Chondrocyte (in vitro differentiated cells): ENCODE data around the gene PIP5K1C. TPM values are rescaled to one million over a fixed set of nuclear protein-coding genes. Genes with fewer than 3 reads are reported as not detected.

Experiments
- DNase-seq: peaks from one replicate; pipeline ENCODE4 v3.0.0; 2021; ENCODE audit warnings: mixed read lengths, low spot score
- H3K27ac Mint-ChIP-seq: one replicate; pipeline ENCODE4 v1.8.0; 2021; ENCODE audit warnings: mild to moderate bottlenecking, moderate library complexity, mixed read lengths; ENCODE audit not compliant: unreplicated experiment
- H3K27me3 Mint-ChIP-seq: 2 replicates; pipeline ENCODE4 v1.8.0; 2021; ENCODE audit warnings: low read depth, mixed read lengths
- H3K36me3 Mint-ChIP-seq: 2 replicates; pipeline ENCODE4 v1.8.0; 2021; ENCODE audit warnings: low read depth, mixed read lengths
- H3K4me1 Mint-ChIP-seq: 2 replicates; pipeline ENCODE4 v1.8.0; 2021; ENCODE audit warnings: low read depth, mild to moderate bottlenecking, mixed read lengths
- H3K4me3 Mint-ChIP-seq: one replicate; pipeline ENCODE4 v1.8.0; 2021; ENCODE audit warnings: mild to moderate bottlenecking, moderate library complexity, mixed read lengths; ENCODE audit not compliant: unreplicated experiment
- H3K9me3 Mint-ChIP-seq: 2 replicates; pipeline ENCODE4 v1.8.0; 2021; ENCODE audit warnings: low read depth, mixed read lengths
- total RNA-seq: library from RNA; stranded (reverse); gene quantifications from 3 replicates; pipeline ENCODE4 v1.2.1, GENCODE V29; 2021
- TF ChIP-seq, protein P1 (sequence below): fragments of 200-600 bp; sonication (generic); IDR thresholded peaks from 2 replicates; pipeline ENCODE4 v1.5.0; 2021; ENCODE audit warnings: antibody characterized with exemption, mild to moderate bottlenecking, moderate library complexity

Gene PIP5K1C
- total RNA-seq, 1 donor from 2014 or later: 81.0 TPM

DNA sequence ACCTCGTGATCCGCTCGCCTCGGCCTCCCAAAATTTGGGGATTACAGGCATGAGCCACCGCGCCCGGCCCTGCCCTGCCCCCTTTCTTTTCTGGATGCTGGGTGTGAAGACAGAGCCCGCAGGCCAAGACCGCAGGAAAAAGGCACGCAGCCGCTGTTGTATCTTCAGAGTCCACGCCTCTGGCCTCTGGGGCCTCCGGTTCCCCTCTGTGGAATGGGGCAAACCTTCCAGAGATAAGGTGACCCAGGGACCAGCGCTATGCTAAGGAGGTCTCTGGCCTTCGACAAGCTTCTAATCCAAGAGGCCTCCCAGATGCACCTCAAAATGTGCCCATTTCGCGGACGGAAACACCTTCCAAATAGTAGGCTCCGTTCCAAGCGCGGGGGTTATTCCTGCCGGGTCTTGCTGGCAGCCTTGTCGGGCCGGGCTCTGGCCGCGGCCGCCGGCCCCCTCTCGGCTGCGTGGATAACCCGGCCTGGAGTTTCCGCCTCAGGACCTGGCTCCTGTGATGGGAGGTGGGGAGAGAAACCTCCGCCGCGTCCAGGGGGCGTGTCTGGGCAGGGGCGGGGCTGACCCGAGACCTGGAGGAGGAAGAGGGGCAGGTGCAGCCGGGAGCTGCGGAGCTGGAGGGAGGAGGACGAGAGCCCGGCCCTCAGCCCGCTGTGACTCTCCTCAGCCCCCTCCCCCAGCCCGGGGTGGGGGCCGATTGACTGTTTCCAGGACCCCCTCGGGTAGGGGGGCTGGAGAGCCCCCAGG is 21.0 kb upstream of the PIP5K1C start:
- Mint-ChIP-seq H3K9me3 (no peaks in the 10 kb centered on the region), H3K4me3 (peak overlapping the region; percentile 51), H3K36me3 (no peaks in the 10 kb centered on the region), H3K4me1 (peaks cover 11% of the 10 kb centered on the region), H3K27ac (no peak overlapping the region), H3K27me3 (peaks cover 11% of the 10 kb centered on the region)
- TF ChIP-seq, protein P1, sequence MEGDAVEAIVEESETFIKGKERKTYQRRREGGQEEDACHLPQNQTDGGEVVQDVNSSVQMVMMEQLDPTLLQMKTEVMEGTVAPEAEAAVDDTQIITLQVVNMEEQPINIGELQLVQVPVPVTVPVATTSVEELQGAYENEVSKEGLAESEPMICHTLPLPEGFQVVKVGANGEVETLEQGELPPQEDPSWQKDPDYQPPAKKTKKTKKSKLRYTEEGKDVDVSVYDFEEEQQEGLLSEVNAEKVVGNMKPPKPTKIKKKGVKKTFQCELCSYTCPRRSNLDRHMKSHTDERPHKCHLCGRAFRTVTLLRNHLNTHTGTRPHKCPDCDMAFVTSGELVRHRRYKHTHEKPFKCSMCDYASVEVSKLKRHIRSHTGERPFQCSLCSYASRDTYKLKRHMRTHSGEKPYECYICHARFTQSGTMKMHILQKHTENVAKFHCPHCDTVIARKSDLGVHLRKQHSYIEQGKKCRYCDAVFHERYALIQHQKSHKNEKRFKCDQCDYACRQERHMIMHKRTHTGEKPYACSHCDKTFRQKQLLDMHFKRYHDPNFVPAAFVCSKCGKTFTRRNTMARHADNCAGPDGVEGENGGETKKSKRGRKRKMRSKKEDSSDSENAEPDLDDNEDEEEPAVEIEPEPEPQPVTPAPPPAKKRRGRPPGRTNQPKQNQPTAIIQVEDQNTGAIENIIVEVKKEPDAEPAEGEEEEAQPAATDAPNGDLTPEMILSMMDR: no peak
- DNase-seq: no peak

DNA sequence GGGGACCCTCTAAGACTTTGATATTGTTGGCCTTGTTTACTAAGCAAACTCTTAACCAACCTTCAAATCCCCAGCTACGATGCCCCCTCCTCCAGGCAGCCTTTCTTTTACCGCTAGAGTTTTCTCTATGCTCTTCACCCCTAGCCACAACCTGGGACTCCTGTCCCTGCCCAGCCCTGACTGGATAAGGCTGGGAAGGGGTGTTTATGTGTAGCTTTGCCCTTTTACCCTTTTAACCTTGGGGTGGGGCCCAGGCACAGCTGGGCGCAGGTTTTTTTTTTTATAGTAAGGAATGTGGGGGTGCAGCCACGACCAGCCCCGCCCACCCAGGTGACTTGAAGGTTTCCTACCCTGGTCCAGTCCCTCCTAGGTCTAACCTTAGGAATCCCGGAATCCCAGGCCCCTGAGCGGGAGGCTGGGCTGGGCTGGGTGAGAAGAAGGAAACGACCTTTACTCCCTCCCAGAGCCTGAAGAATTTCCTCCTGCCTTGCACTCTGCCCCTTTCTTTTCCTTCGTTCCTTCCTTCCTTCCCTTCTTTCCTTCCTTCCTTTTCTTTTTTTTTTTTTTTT is 20.2 kb upstream of the PIP5K1C start:
- H3K27ac Mint-ChIP-seq: no peak overlapping the region
- H3K4me1 Mint-ChIP-seq: peaks cover 11% of the 10 kb centered on the region
- DNase-seq: no peak
- no peak overlapping the region for H3K4me3 Mint-ChIP-seq
- H3K9me3 Mint-ChIP-seq: no peaks in the 10 kb centered on the region
- TF ChIP-seq, protein P1: no peak
- H3K36me3 Mint-ChIP-seq: no peaks in the 10 kb centered on the region
- H3K27me3 Mint-ChIP-seq: peaks cover 11% of the 10 kb centered on the region

DNA sequence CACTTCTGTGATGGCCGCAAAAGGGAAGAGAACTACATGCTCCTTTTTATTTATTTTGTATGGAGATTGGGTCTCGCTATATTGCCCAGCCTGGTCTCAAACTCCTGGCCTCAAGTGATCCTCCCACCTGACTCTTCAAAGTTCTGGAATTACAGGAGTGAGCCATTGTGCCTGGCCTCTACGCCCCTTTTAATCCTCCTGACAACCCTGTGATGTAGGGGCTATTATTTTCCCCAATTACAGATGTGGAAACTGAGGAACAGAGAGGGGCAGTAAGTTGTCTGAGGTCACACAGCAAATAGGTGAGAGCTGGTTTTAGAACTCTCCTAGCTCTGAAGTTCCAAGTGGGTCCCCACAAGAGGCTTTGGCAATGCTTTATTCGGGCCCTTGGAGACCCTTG is 19.6 kb upstream of the PIP5K1C start:
- Mint-ChIP-seq H3K27me3 (peaks cover 11% of the 10 kb centered on the region), H3K27ac (no peak overlapping the region), H3K4me3 (no peak overlapping the region), H3K4me1 (peaks cover 11% of the 10 kb centered on the region), H3K9me3 (no peaks in the 10 kb centered on the region), H3K36me3 (no peaks in the 10 kb centered on the region)
- no peak for DNase-seq
- TF ChIP-seq, protein P1: no peak

DNA sequence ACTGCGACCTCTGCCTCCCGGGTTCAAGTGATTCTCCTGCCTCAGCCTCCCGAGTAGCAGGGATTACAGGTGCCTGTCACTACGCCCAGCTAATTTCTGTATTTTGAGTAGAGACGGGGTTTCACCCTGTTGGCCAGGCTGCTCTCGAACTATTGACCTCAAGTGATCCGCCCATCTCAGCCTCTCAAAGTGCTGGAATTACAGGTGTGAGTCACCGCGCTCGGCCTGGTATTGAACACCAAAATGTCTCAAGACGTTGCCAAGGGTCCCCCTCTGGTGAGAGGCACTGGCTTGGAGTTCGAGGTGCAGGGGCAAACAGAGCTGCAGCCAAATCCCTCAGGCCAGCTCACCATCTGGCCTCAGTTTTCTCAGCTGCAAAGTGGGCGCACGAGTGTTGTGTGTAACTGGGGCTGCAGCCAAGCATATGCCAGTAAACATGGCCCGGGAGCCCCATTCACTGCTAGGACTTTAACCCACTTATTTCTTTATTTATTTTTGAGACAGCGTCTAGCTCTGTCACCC is 15.9 kb upstream of the PIP5K1C start:
- Mint-ChIP-seq H3K9me3 (no peaks in the 10 kb centered on the region), H3K36me3 (no peaks in the 10 kb centered on the region), H3K4me1 (peaks cover 7% of the 10 kb centered on the region), H3K4me3 (no peak overlapping the region), H3K27ac (no peak overlapping the region), H3K27me3 (peaks cover 3% of the 10 kb centered on the region)
- TF ChIP-seq, protein P1: no peak
- no peak for DNase-seq

DNA sequence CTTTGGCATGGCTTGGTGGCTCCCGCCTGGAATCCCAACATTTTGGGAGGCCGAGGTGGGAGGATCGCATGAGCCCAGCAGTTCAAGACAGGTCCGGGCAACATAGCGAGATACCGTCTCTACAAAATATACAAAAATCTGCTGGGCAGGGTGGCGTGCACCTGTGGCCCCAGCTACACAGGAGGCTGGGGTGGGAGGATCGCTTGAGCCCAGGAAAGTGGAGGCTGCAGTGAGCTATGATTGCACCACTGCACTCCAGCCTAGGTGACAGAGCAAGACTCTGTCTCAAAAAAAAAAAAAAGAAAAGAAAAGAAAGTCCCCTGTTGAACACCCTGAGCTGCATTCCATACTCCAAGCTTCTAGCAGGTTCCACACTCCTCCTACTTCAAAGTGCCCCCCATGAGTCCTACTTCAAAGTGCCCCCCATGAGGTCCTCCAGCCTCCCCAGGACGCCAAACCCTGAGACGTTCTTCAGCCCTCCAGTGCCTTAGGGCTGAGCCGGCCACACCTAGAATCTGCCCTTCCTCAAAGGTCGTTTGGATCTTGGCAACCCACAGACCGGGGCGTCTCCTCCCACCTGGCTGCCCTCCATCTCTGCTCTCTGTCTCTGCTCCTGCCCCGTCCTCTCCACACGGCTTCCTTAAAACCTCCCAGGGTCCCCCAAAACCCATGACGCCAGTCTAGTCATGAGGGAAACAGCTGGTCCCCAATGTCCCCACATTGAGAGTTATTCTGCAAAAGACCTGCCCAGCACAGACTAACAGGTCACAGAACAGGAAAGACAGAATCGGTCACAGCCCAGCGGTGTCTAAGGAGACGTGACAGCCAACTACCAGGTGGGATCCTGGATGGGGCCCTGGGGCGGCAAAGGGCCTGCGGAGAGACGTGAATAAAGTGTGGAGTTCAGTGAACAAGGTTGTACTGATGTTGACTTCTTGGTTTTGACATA is 12.7 kb upstream of the PIP5K1C start:
- DNase-seq: no peak

More for the DNA sequence above, 12.7 kb upstream of the PIP5K1C start:
- no peaks in the 10 kb centered on the region for H3K9me3 Mint-ChIP-seq
- H3K36me3 Mint-ChIP-seq: no peaks in the 10 kb centered on the region
- H3K27me3 Mint-ChIP-seq: peaks cover 5% of the 10 kb centered on the region
- H3K4me3 Mint-ChIP-seq: no peak overlapping the region
- H3K4me1 Mint-ChIP-seq: peaks cover 9% of the 10 kb centered on the region
- H3K27ac Mint-ChIP-seq: no peak overlapping the region
- TF ChIP-seq, protein P1: no peak
